Neural progenitor cell (in vitro differentiated cells): Measurements from ENCODE around the gene C3orf33. TPM values are rescaled to one million over a fixed set of nuclear protein-coding genes. Genes with fewer than 3 reads are reported as not detected.
"Not testable (repeated sequence)": the region's sequence is repeated elsewhere in the genome, so short reads cannot be mapped to it uniquely, and the experiment has no call there.

Experiments
- DNase-seq: peaks from one replicate; pipeline ENCODE4 v3.0.0-alpha.2; 2016; ENCODE audit warnings: low spot score
- H2AFZ ChIP-seq: fragments of 200-600 bp; sonication (generic); replicated peaks from 2 replicates; pipeline ENCODE4 v1.6.1; 2016; ENCODE audit warnings: antibody characterized with exemption
- H3F3A ChIP-seq: fragments of 200-600 bp; sonication (generic); 2 replicates; pipeline ENCODE4 v1.6.1; 2016; ENCODE audit warnings: antibody characterized with exemption, low read depth
- H3K27ac ChIP-seq: fragments of 200-600 bp; sonication (generic); 2 replicates; pipeline ENCODE4 v1.5.1; 2016; ENCODE audit warnings: mild to moderate bottlenecking
- H3K27me3 ChIP-seq: fragments of 200-600 bp; sonication (generic); 2 replicates; pipeline ENCODE4 v1.6.1; 2016; ENCODE audit warnings: mild to moderate bottlenecking, moderate library complexity
- H3K36me3 ChIP-seq: fragments of 200-600 bp; sonication (generic); 2 replicates; pipeline ENCODE4 v1.5.1; 2016
- H3K4me1 ChIP-seq: fragments of 200-600 bp; sonication (generic); 2 replicates; pipeline ENCODE4 v1.6.1; 2016; ENCODE audit warnings: mixed run types
- H3K4me2 ChIP-seq: fragments of 200-600 bp; sonication (generic); 2 replicates; pipeline ENCODE4 v1.6.1; 2016
- H3K4me3 ChIP-seq: fragments of 200-600 bp; sonication (generic); 2 replicates; pipeline ENCODE4 v1.5.1; 2016
- H3K79me2 ChIP-seq: fragments of 200-600 bp; sonication (generic); 2 replicates; pipeline ENCODE4 v1.6.1; 2016; ENCODE audit warnings: low read depth
- H3K9ac ChIP-seq: fragments of 200-600 bp; sonication (generic); 2 replicates; pipeline ENCODE4 v1.6.1; 2016
- H3K9me3 ChIP-seq: fragments of 200-600 bp; sonication (generic); 2 replicates; pipeline ENCODE4 v1.5.1; 2016; ENCODE audit warnings: low read depth
- H4K20me1 ChIP-seq: fragments of 200-600 bp; sonication (generic); 2 replicates; pipeline ENCODE4 v1.6.1; 2016; ENCODE audit warnings: low read depth
- H3K27ac Mint-ChIP-seq: 3 replicates; pipeline ENCODE4 v1.8.0; 2021; ENCODE audit warnings: mixed read lengths
- H3K27me3 Mint-ChIP-seq: 2 replicates; pipeline ENCODE4 v1.8.0; 2022; ENCODE audit warnings: low read depth, mild to moderate bottlenecking, inconsistent platforms, moderate library complexity, mixed read lengths; ENCODE audit not compliant: insufficient read depth
- H3K36me3 Mint-ChIP-seq: 3 replicates; pipeline ENCODE4 v1.8.0; 2021; ENCODE audit warnings: mixed read lengths
- H3K4me1 Mint-ChIP-seq: 3 replicates; pipeline ENCODE4 v1.8.0; 2021; ENCODE audit warnings: mixed read lengths
- H3K4me3 Mint-ChIP-seq: 3 replicates; pipeline ENCODE4 v1.8.0; 2021; ENCODE audit warnings: mild to moderate bottlenecking, moderate library complexity, mixed read lengths
- H3K9me3 Mint-ChIP-seq: 3 replicates; pipeline ENCODE4 v1.8.0; 2020; ENCODE audit warnings: mixed read lengths
- EZH2 ChIP-seq: fragments of 200-600 bp; sonication (generic); IDR thresholded peaks from 2 replicates; pipeline ENCODE4 v1.6.1; 2017; ENCODE audit warnings: antibody characterized with exemption, mild to moderate bottlenecking, moderate library complexity
- EZH2phosphoT487 ChIP-seq: fragments of 200-600 bp; sonication (generic); IDR thresholded peaks from 2 replicates; pipeline ENCODE4 v1.6.1; 2017; ENCODE audit warnings: antibody characterized with exemption
- total RNA-seq: library from RNA; depleted of rRNA; stranded (reverse); fragments of >200 nt; gene quantifications from 2 replicates; pipeline ENCODE4 v1.2.3, GENCODE V29; 2015; ENCODE audit warnings: low replicate concordance
- TF ChIP-seq, protein P1 (sequence below): fragments of 200-600 bp; sonication (generic); IDR thresholded peaks from 2 replicates; pipeline ENCODE4 v1.5.1; 2017; ENCODE audit warnings: antibody characterized with exemption, mild to moderate bottlenecking

Gene C3orf33
- total RNA-seq, 1 donor from 2014 or later, result 13.5 TPM

DNA sequence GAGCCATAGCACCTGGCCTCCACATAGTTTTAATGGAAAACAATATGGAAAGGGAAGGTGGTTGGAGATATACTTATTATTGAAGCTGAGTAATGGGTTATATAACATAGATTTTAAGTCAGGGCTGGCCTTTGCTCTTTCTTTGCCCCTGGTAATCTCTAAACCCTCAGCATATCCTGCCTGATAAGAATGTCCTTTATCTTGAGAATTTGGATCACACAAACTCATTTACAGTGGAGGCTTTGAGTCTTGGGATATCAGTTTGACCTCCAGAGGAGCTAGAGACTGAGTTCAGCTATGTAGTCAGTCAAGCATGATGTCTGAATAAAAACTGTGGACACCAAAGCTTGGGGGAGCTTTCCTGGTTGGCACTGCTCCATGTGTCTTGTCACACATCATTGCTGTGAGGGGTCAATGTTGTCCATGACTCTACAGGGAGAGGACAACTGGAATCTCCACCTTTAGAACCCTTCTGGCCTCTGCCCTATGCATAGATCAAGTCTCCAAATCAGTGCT lies 9.0 kb upstream of the C3orf33 start:
- H3K4me1 ChIP-seq, result no peaks in the 10 kb centered on the region
- no peak overlapping the region for H3K9ac ChIP-seq
- H3K4me1 Mint-ChIP-seq, result no peaks in the 10 kb centered on the region
- no peak overlapping the region for H3K27ac Mint-ChIP-seq
- H3K27ac ChIP-seq, result no peak overlapping the region
- H3K36me3 ChIP-seq, result no peaks in the 10 kb centered on the region
- no peak for TF ChIP-seq EZH2phosphoT487
- TF ChIP-seq, protein P1, sequence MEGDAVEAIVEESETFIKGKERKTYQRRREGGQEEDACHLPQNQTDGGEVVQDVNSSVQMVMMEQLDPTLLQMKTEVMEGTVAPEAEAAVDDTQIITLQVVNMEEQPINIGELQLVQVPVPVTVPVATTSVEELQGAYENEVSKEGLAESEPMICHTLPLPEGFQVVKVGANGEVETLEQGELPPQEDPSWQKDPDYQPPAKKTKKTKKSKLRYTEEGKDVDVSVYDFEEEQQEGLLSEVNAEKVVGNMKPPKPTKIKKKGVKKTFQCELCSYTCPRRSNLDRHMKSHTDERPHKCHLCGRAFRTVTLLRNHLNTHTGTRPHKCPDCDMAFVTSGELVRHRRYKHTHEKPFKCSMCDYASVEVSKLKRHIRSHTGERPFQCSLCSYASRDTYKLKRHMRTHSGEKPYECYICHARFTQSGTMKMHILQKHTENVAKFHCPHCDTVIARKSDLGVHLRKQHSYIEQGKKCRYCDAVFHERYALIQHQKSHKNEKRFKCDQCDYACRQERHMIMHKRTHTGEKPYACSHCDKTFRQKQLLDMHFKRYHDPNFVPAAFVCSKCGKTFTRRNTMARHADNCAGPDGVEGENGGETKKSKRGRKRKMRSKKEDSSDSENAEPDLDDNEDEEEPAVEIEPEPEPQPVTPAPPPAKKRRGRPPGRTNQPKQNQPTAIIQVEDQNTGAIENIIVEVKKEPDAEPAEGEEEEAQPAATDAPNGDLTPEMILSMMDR, result no peak
- no peak overlapping the region for H3K4me3 Mint-ChIP-seq
- no peaks in the 10 kb centered on the region for H3K36me3 Mint-ChIP-seq
- no peak overlapping the region for H3K4me2 ChIP-seq
- no peaks in the 10 kb centered on the region for H3K9me3 ChIP-seq
- no peaks in the 10 kb centered on the region for H3K79me2 ChIP-seq
- no peaks in the 10 kb centered on the region for H3K27me3 Mint-ChIP-seq
- no peaks in the 10 kb centered on the region for H4K20me1 ChIP-seq
- H3K4me3 ChIP-seq, result no peak overlapping the region
- H3F3A ChIP-seq, result no peaks in the 10 kb centered on the region
- no peaks in the 10 kb centered on the region for H3K27me3 ChIP-seq
- H3K9me3 Mint-ChIP-seq, result peaks cover 5% of the 10 kb centered on the region
- H2AFZ ChIP-seq, result no peak overlapping the region
- DNase-seq, result no peak

DNA sequence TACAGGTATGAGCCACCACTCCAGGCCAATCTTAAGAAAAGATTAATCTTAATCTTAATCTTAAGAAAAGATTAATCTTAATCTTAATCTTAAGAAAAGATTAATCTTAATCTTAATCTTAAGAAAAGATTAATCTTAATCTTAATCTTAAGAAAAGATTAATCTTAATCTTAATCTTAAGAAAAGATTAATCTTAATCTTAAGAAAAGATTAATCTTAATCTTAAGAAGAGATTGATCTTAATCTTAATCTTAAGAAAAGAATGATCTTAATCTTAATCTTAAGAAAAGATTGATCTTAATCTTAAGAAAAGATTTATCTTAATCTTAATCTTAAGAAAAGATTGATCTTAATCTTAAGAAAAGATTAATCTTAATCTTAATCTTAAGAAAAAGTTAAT lies 7.1 kb upstream of the C3orf33 start:
- not testable (repeated sequence) for H3K4me3 Mint-ChIP-seq, H3K27ac ChIP-seq, H3K27ac Mint-ChIP-seq, DNase-seq, H3K4me1 Mint-ChIP-seq, H4K20me1 ChIP-seq, H3K27me3 Mint-ChIP-seq, H3K27me3 ChIP-seq, H3K79me2 ChIP-seq, H3F3A ChIP-seq, H3K36me3 Mint-ChIP-seq, H3K36me3 ChIP-seq, H3K9ac ChIP-seq, H3K4me2 ChIP-seq, H2AFZ ChIP-seq, H3K4me3 ChIP-seq, H3K9me3 ChIP-seq, H3K4me1 ChIP-seq, H3K9me3 Mint-ChIP-seq

DNA sequence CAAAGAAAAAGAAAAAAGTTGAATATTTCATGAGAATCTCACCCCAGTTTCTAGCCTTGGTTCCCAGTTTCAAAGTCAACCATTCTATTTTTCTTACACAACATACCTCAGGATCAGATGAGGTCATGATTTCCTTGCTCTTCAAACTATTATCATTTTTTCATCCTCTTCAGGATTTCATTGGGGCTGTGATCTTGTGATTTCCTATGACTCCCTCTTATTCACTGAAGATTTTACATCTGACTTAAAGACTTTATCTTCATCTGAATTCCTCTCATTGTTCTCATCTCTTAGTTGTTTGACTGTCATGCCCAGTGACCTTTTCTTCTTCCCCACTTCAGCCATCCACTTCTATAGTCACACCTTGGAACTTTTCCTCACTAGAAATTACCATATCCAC lies 3.1 kb upstream of the C3orf33 start:
- Histone ChIP-seq H3F3A (no peaks in the 10 kb centered on the region), H2AFZ (no peak overlapping the region), H3K4me2 (no peak overlapping the region), H3K4me3 (no peak overlapping the region), H3K79me2 (no peaks in the 10 kb centered on the region), H3K27ac (no peak overlapping the region), H3K9ac (no peak overlapping the region), H3K36me3 (no peaks in the 10 kb centered on the region), H3K27me3 (no peaks in the 10 kb centered on the region), H4K20me1 (no peaks in the 10 kb centered on the region), H3K4me1 (no peaks in the 10 kb centered on the region), H3K9me3 (no peaks in the 10 kb centered on the region)
- no peak for DNase-seq
- Mint-ChIP-seq H3K36me3 (peaks cover 6% of the 10 kb centered on the region), H3K9me3 (peaks cover 2% of the 10 kb centered on the region), H3K27ac (no peak overlapping the region), H3K27me3 (peaks cover 2% of the 10 kb centered on the region), H3K4me3 (no peak overlapping the region), H3K4me1 (peaks cover 2% of the 10 kb centered on the region)
- TF ChIP-seq EZH2phosphoT487 (no peak), EZH2 (no peak)
- TF ChIP-seq, protein P1, result no peak

DNA sequence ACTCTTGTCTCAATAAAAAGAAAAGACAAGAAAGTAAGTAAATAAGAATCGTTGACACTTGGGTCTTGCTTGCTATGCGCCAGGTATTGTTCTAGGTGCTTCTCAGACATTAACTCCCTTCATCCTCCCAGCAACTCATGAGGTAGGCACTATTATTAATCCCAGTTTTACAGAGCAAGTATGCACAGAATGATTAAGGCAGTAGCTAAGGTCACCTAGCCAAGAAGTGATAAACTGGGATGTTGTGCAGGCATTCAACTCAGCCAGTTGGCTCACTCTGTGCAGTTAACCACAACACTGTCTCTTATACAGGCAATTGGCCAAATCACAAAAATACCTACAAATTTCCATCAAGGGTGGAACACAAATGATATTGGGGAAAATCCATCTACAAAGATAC lies 1.7 kb upstream of the C3orf33 start:
- Histone ChIP-seq H3K79me2 (no peaks in the 10 kb centered on the region), H3K4me2 (no peak overlapping the region), H3K4me1 (no peaks in the 10 kb centered on the region), H3K27me3 (no peaks in the 10 kb centered on the region), H3F3A (no peaks in the 10 kb centered on the region), H2AFZ (no peak overlapping the region), H3K4me3 (no peak overlapping the region), H3K27ac (no peak overlapping the region), H3K36me3 (no peaks in the 10 kb centered on the region), H4K20me1 (no peaks in the 10 kb centered on the region), H3K9ac (no peak overlapping the region), H3K9me3 (no peaks in the 10 kb centered on the region)
- Mint-ChIP-seq H3K27ac (no peak overlapping the region), H3K36me3 (peaks cover 12% of the 10 kb centered on the region), H3K4me3 (no peak overlapping the region), H3K9me3 (no peaks in the 10 kb centered on the region), H3K4me1 (peaks cover 2% of the 10 kb centered on the region), H3K27me3 (peaks cover 2% of the 10 kb centered on the region)
- TF ChIP-seq, protein P1, result no peak
- TF ChIP-seq EZH2 (no peak), EZH2phosphoT487 (no peak)
- no peak for DNase-seq
